ENCODE data around the gene MACROH2A2. TPM values are rescaled to one million over a fixed set of nuclear protein-coding genes. Genes with fewer than 3 reads are reported as not detected.

Gene MACROH2A2
- total RNA-seq, 1 donor from 2014 or later, result 15.5 TPM

GRCh38 chr10:70092389-70092718, 39.7 kb downstream of the MACROH2A2 start:
- DNase-seq (ENCODE audit: extremely low spot score in 2 of 2), result no peak
- Histone ChIP-seq H3K4me1 (no peaks in the 10 kb centered on the region), H3K36me3 (peaks cover 0 to 28% of the 10 kb centered on the region in 2 donors), H3K27me3 (no peaks in the 10 kb centered on the region), H3K27ac (no peak overlapping the region), H3K4me3 (no peak overlapping the region), H3K9me3 (no peaks in the 10 kb centered on the region)
- no peak for TF ChIP-seq POLR2AphosphoS5 (IDR thresholded peaks at IDR 0.05; ENCODE audit: insufficient read depth in 1 of 2, low read depth in 1 of 2)
- no peak for TF ChIP-seq POLR2A (IDR thresholded peaks at IDR 0.05)
- TF ChIP-seq, protein P1, sequence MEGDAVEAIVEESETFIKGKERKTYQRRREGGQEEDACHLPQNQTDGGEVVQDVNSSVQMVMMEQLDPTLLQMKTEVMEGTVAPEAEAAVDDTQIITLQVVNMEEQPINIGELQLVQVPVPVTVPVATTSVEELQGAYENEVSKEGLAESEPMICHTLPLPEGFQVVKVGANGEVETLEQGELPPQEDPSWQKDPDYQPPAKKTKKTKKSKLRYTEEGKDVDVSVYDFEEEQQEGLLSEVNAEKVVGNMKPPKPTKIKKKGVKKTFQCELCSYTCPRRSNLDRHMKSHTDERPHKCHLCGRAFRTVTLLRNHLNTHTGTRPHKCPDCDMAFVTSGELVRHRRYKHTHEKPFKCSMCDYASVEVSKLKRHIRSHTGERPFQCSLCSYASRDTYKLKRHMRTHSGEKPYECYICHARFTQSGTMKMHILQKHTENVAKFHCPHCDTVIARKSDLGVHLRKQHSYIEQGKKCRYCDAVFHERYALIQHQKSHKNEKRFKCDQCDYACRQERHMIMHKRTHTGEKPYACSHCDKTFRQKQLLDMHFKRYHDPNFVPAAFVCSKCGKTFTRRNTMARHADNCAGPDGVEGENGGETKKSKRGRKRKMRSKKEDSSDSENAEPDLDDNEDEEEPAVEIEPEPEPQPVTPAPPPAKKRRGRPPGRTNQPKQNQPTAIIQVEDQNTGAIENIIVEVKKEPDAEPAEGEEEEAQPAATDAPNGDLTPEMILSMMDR (IDR thresholded peaks at IDR 0.05), result no peak
- intact Hi-C loops (cut with DNase I), result no loop called here

DNA sequence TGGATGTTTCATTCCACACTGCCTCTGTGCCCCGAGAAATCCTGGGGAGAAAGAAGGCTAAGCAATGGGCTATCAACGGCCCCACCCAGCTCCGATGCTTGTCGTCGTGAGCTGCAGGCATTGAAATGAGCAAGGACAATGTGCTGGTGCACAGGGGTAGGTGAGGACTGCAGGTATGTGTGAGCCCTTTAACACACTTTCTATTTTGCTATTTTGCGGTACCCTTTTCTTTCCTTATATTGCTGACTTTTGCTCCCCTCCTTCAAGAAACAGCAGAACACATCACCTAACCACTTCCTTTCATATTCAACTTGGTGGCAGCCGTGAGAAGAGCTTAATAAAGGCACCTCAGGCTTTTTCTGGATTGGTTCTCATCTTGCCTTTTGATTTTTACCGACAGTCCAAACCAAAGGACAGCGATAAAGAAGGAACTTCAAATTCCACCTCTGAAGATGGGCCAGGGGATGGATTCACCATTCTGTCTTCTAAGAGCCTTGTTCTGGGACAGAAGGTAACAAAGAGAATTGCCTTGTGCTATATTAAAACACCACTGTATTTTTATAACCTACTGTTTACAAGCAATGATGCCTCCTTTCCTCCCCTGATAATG, 40.8 kb downstream of the MACROH2A2 start:
- DNase-seq (ENCODE audit: extremely low spot score in 2 of 2), result no peak
- Histone ChIP-seq H3K27me3 (no peaks in the 10 kb centered on the region), H3K9me3 (no peaks in the 10 kb centered on the region), H3K4me3 (no peak overlapping the region), H3K36me3 (peaks cover 0 to 28% of the 10 kb centered on the region in 2 donors), H3K4me1 (no peaks in the 10 kb centered on the region), H3K27ac (no peak overlapping the region)
- TF ChIP-seq, protein P1 (IDR thresholded peaks at IDR 0.05), result no peak
- TF ChIP-seq POLR2A (IDR thresholded peaks at IDR 0.05) (no peak), POLR2AphosphoS5 (IDR thresholded peaks at IDR 0.05; ENCODE audit: insufficient read depth in 1 of 2, low read depth in 1 of 2) (no peak)
- intact Hi-C loops (cut with DNase I), result no loop called here

DNA sequence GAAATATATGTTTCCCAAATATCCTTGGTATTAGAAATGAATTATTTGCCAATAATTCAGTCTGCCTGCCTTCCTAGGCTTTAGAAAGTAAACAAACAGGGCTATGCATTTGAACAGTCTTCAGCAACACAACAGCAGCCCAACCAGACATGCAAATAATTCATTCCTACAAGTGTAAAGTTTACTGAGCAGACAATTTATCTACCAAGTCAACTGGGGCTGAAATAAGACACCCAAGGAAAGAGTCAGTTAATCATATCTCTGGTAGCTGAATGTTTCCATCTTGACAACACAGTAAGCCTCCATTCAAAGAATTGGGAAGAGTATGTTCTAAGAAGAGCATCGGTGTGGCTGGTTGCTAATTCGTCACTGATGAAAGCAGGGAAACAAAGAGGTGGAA, 41.6 kb downstream of the MACROH2A2 start:
- Histone ChIP-seq H3K36me3 (peaks cover 0 to 34% of the 10 kb centered on the region in 2 donors), H3K27me3 (no peaks in the 10 kb centered on the region), H3K9me3 (no peaks in the 10 kb centered on the region), H3K27ac (no peak overlapping the region), H3K4me3 (no peak overlapping the region), H3K4me1 (no peaks in the 10 kb centered on the region)
- no peak for TF ChIP-seq POLR2A (IDR thresholded peaks at IDR 0.05)
- TF ChIP-seq POLR2AphosphoS5 (IDR thresholded peaks at IDR 0.05; ENCODE audit: insufficient read depth in 1 of 2, low read depth in 1 of 2), result no peak
- TF ChIP-seq, protein P1 (IDR thresholded peaks at IDR 0.05), result no peak
- intact Hi-C loops (cut with DNase I), result no loop called here
- no peak for DNase-seq (ENCODE audit: extremely low spot score in 2 of 2)

DNA sequence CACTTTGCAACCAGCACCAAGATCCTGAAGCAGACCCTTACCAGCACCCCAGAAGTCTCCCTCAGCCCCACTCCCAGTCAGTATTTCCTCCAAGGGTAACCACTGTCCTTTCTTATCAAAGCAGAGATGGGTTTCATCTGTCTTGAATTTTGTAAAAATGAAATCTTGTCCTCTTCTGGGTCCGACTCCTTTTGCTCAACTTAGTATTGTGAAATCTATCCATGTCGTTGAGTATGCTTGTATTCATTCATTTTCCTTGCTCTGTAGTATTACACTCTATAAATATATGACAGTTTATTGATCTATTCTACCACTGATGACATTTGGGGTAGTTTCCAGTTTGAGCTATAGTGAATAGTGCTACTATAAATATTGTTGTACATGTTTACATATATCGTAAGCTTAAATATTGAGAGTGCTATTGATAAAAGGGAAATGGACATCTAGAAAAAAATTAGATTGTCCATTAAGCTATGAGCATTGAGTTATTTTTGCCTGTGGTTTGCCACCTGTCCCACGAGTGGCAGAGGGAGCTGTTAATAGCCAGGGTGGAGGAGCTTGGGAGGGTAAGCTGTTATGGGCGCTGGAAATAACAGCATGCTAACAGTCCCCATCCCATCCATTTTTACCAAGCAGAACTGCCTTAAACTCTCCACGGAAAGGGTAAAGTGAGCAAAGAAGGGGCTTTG, 43.5 kb downstream of the MACROH2A2 start:
- Histone ChIP-seq H3K4me3 (no peak overlapping the region), H3K27ac (no peak overlapping the region), H3K36me3 (peaks cover 0 to 44% of the 10 kb centered on the region in 2 donors), H3K9me3 (no peaks in the 10 kb centered on the region), H3K27me3 (no peaks in the 10 kb centered on the region), H3K4me1 (no peaks in the 10 kb centered on the region)
- no peak for TF ChIP-seq POLR2AphosphoS5 (IDR thresholded peaks at IDR 0.05; ENCODE audit: insufficient read depth in 1 of 2, low read depth in 1 of 2)
- no peak for TF ChIP-seq POLR2A (IDR thresholded peaks at IDR 0.05)
- TF ChIP-seq, protein P1 (IDR thresholded peaks at IDR 0.05), result no peak
- intact Hi-C loops (cut with DNase I), result no loop called here
- no peak for DNase-seq (ENCODE audit: extremely low spot score in 2 of 2)
